Brain microvascular endothelial cell (primary cell): ENCODE results near the gene CPNE4.

Source experiments
- DNase-seq: peaks from one replicate; pipeline ENCODE4 v3.0.0-alpha.2; 2020
- H3K27ac ChIP-seq: fragments of 250-450 bp; sonication (Bioruptor Pico); 2 replicates; pipeline ENCODE4 v1.5.1; 2020; ENCODE audit warnings: mild to moderate bottlenecking, moderate library complexity
- H3K27me3 ChIP-seq: fragments of 250-450 bp; sonication (Bioruptor Pico); replicated peaks from 2 replicates; pipeline ENCODE4 v1.5.1; 2020; ENCODE audit warnings: mild to moderate bottlenecking
- H3K36me3 ChIP-seq: fragments of 250-450 bp; sonication (Bioruptor Pico); replicated peaks from 2 replicates; pipeline ENCODE4 v1.5.1; 2020; ENCODE audit warnings: mild to moderate bottlenecking
- H3K4me3 ChIP-seq: 2 replicates; pipeline ENCODE4 v1.5.1; 2011; ENCODE audit warnings: low read depth, mild to moderate bottlenecking, control low read depth, low read length, moderate library complexity
- CTCF ChIP-seq: IDR thresholded peaks from 2 replicates; pipeline ENCODE4 v1.5.1; 2011; ENCODE audit warnings: low read depth, mild to moderate bottlenecking, moderate library complexity, low read length, control low read depth, inconsistent platforms; ENCODE audit errors: missing control alignments
- in situ Hi-C: cut with HindIII; loops from 2 replicates; pipeline ENCODE4 v1.10.0; 2017; ENCODE audit warnings: low sequenced_read_pairs, low pct_ligation_motif_present

The CPNE4 gene

GRCh38 chr3:131807822-131808221, 227.0 kb downstream of the CPNE4 start:
- in situ Hi-C loops: no loop called here
- no peak for TF ChIP-seq CTCF

GRCh38 chr3:131806736-131807135, 228.1 kb downstream of the CPNE4 start:
- no peak for TF ChIP-seq CTCF
- Histone ChIP-seq H3K27ac (no peak overlapping the region), H3K27me3 (no peaks in the 10 kb centered on the region), H3K4me3 (no peak overlapping the region), H3K36me3 (no peaks in the 10 kb centered on the region)
- in situ Hi-C loops: no loop called here
- DNase-seq: no peak

More at GRCh38 chr3:131807822-131808221, 227.0 kb downstream of the CPNE4 start:
- Histone ChIP-seq H3K27me3 (no peaks in the 10 kb centered on the region), H3K4me3 (no peak overlapping the region), H3K27ac (no peak overlapping the region), H3K36me3 (no peaks in the 10 kb centered on the region)
- DNase-seq: no peak

- in situ Hi-C loops: no loop called here
- no peaks in the 10 kb centered on the region for H3K36me3 ChIP-seq
- H3K27me3 ChIP-seq: no peaks in the 10 kb centered on the region
- no peak overlapping the region for H3K4me3 ChIP-seq
- TF ChIP-seq CTCF: no peak
- DNase-seq: no peak
- H3K27ac ChIP-seq: no peak overlapping the region
Measured at GRCh38 chr3:131804565-131805133, 230.2 kb downstream of the CPNE4 start.

GRCh38 chr3:131803113-131803512, 231.7 kb downstream of the CPNE4 start:
- TF ChIP-seq CTCF: no peak
- H3K27ac ChIP-seq: no peak overlapping the region
- no peak for DNase-seq
- no peak overlapping the region for H3K4me3 ChIP-seq
- no peaks in the 10 kb centered on the region for H3K36me3 ChIP-seq
- in situ Hi-C loops: no loop called here
- H3K27me3 ChIP-seq: no peaks in the 10 kb centered on the region

GRCh38 chr3:131802029-131802428, 232.8 kb downstream of the CPNE4 start:
- no peaks in the 10 kb centered on the region for H3K27me3 ChIP-seq
- DNase-seq: no peak
- in situ Hi-C loops: no loop called here

More at GRCh38 chr3:131802029-131802428, 232.8 kb downstream of the CPNE4 start:
- Histone ChIP-seq H3K4me3 (no peak overlapping the region), H3K36me3 (no peaks in the 10 kb centered on the region), H3K27ac (no peak overlapping the region)
- no peak for TF ChIP-seq CTCF
